Spleen (tissue), 7 donors: ENCODE results near the gene PDE4B.

Experiments
- POLR2A ChIP-seq, 3 donors: fragments of 450-650 bp; IDR thresholded peaks; one replicate each; pipeline ENCODE4 v1.5.1; 2017; ENCODE audit warnings: antibody characterized with exemption in 3 of 3, mild to moderate bottlenecking in 1 of 3
- POLR2AphosphoS5 ChIP-seq, 3 donors: sonication (generic); formaldehyde crosslinking; IDR thresholded peaks; one replicate each; pipeline ENCODE4 v1.5.1; 2017; ENCODE audit warnings: antibody characterized with exemption in 3 of 3
- TF ChIP-seq, protein P1 (sequence below), 11 experiments: fragments of 200-600 bp in 7 of 11; fragments of 450-650 bp in 4 of 11; sonication (generic) in 4 of 11; IDR thresholded peaks in 8 of 11; conservative IDR thresholded peaks in 3 of 11; 1 replicate in 7 of 11; 2 replicates in 4 of 11; pipeline versions ENCODE4 v1.4.0 to v1.8.0; 2016 to 2021; ENCODE audit warnings: antibody characterized with exemption in 11 of 11, inconsistent platforms in 4 of 11, mild to moderate bottlenecking in 1 of 11
- donor health status: DM: no; HTN: no; CAD: no; lungs with moderate emphysema.
- donor health status: DM: no; HTN: no; CAD: no.
- donor health status: DM: no; HTN: no; CAD: no.

- TF ChIP-seq, protein P1, sequence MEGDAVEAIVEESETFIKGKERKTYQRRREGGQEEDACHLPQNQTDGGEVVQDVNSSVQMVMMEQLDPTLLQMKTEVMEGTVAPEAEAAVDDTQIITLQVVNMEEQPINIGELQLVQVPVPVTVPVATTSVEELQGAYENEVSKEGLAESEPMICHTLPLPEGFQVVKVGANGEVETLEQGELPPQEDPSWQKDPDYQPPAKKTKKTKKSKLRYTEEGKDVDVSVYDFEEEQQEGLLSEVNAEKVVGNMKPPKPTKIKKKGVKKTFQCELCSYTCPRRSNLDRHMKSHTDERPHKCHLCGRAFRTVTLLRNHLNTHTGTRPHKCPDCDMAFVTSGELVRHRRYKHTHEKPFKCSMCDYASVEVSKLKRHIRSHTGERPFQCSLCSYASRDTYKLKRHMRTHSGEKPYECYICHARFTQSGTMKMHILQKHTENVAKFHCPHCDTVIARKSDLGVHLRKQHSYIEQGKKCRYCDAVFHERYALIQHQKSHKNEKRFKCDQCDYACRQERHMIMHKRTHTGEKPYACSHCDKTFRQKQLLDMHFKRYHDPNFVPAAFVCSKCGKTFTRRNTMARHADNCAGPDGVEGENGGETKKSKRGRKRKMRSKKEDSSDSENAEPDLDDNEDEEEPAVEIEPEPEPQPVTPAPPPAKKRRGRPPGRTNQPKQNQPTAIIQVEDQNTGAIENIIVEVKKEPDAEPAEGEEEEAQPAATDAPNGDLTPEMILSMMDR (IDR thresholded peaks at IDR 0.05 in 8 of 11, conservative IDR thresholded peaks at IDR 0.05 in 3 of 11) = no peak
- TF ChIP-seq POLR2A (IDR thresholded peaks at IDR 0.05) (no peak), POLR2AphosphoS5 (IDR thresholded peaks at IDR 0.05) (no peak)
Measured at GRCh38 chr1:66316464-66317247, 524.0 kb downstream of the PDE4B start.
